Measurements from ENCODE around the gene HNRNPA0.

HNRNPA0 gene

DNA sequence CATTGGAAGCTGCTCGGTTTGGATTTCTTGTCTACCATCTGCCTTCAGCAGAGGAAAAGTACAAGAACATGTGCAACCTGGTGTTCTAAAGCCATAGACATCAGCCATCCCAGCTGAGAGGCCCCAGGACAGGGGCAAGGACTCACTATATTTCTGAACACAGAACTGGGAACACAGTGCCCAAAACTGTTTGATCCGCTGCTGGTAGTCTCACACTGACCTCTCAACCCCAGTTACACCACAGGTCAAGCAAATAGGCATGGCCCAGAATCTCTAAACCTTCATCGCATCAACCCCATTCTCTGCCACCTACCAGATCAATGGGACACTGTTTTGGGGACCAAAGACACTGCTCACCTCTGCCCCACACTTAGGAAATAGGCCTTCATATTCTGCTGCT lies 20.2 kb downstream of the HNRNPA0 start:
- no peak overlapping the region for H3K9ac ChIP-seq (ENCODE audit: low read depth, low read length, poor library complexity)
- H3K18ac ChIP-seq (ENCODE audit: low read length): no peak overlapping the region
- DNase-seq (ENCODE audit: low spot score): no peak
- H2AFZ ChIP-seq (ENCODE audit: low read length): peak overlapping the region; percentile 89
- H2AK5ac ChIP-seq (ENCODE audit: low read depth, low read length): no peak overlapping the region
- H3K4me1 ChIP-seq (ENCODE audit: control insufficient read depth in 2 of 2, insufficient read depth in 1 of 2, low read depth in 1 of 2, low read length in 2 of 2): peaks cover 9 to 11% of the 10 kb centered on the region in 2 donors
- no peak overlapping the region for H2BK12ac ChIP-seq (ENCODE audit: low read length)
- no peak overlapping the region for H3K27ac ChIP-seq (replicated peaks; ENCODE audit: low read length)
- H2BK15ac ChIP-seq (ENCODE audit: low read length): no peak overlapping the region
- H2BK120ac ChIP-seq (ENCODE audit: low read depth, low read length): no peak overlapping the region
- no peak overlapping the region for H3K4ac ChIP-seq (ENCODE audit: low read length)
- H3K79me1 ChIP-seq (ENCODE audit: low read depth, low read length): no peaks in the 10 kb centered on the region
- H4K8ac ChIP-seq (ENCODE audit: low read depth, low read length): no peak overlapping the region
- no peak overlapping the region for H4K91ac ChIP-seq (ENCODE audit: low read depth, low read length, poor library complexity)
- H3K36me3 ChIP-seq (replicated peaks in 1 of 2; ENCODE audit: control insufficient read depth in 2 of 2, insufficient read depth in 2 of 2, low read length in 2 of 2): no peaks in the 10 kb centered on the region
- no peak overlapping the region for H3K4me2 ChIP-seq (ENCODE audit: insufficient read depth, low read length, poor library complexity, severe bottlenecking)
- WGBS, 2 donors (ENCODE audit: extremely low coverage in 2 of 2, insufficient read length in 2 of 2, insufficient replicate concordance in 1 of 2): no CpG with 5 or more reads among the region's 3 CpGs
- H2BK5ac ChIP-seq (ENCODE audit: low read length): no peak overlapping the region
- H3K27me3 ChIP-seq (ENCODE audit: control insufficient read depth in 3 of 3, insufficient read depth in 3 of 3, low read depth in 1 of 3, low read length in 3 of 3): peaks cover 0 to 6% (median 0%) of the 10 kb centered on the region in 3 experiments
- H3K14ac ChIP-seq (ENCODE audit: low read length): no peak overlapping the region
- H3K23ac ChIP-seq (ENCODE audit: low read depth, low read length, poor library complexity): no peak overlapping the region
- no peaks in the 10 kb centered on the region for H3K9me3 ChIP-seq (replicated peaks in 1 of 2; ENCODE audit: control insufficient read depth in 2 of 2, insufficient read depth in 1 of 2, low read depth in 1 of 2, low read length in 2 of 2)
- peak overlapping the region in 1 of 2 donors; percentile 57 for H3K4me3 ChIP-seq (ENCODE audit: low read length in 2 of 2)

GRCh38 chr5:137733006-137733405 lies 21.2 kb downstream of the HNRNPA0 start:
- Histone ChIP-seq H3K79me1 (ENCODE audit: low read depth, low read length) (no peaks in the 10 kb centered on the region), H3K4me1 (ENCODE audit: control insufficient read depth in 2 of 2, insufficient read depth in 1 of 2, low read depth in 1 of 2, low read length in 2 of 2) (peaks cover 9 to 11% of the 10 kb centered on the region in 2 donors), H2BK15ac (ENCODE audit: low read length) (no peak overlapping the region), H2BK120ac (ENCODE audit: low read depth, low read length) (no peak overlapping the region), H3K9ac (ENCODE audit: low read depth, low read length, poor library complexity) (no peak overlapping the region), H3K14ac (ENCODE audit: low read length) (no peak overlapping the region), H3K27me3 (ENCODE audit: control insufficient read depth in 3 of 3, insufficient read depth in 3 of 3, low read depth in 1 of 3, low read length in 3 of 3) (peaks cover 0 to 6% (median 0%) of the 10 kb centered on the region in 3 experiments), H3K18ac (ENCODE audit: low read length) (no peak overlapping the region), H3K4me2 (ENCODE audit: insufficient read depth, low read length, poor library complexity, severe bottlenecking) (no peak overlapping the region), H3K4ac (ENCODE audit: low read length) (no peak overlapping the region), H3K36me3 (replicated peaks in 1 of 2; ENCODE audit: control insufficient read depth in 2 of 2, insufficient read depth in 2 of 2, low read length in 2 of 2) (no peaks in the 10 kb centered on the region), H3K27ac (replicated peaks; ENCODE audit: low read length) (no peak overlapping the region), H4K8ac (ENCODE audit: low read depth, low read length) (no peak overlapping the region), H2AFZ (ENCODE audit: low read length) (no peak overlapping the region), H2BK12ac (ENCODE audit: low read length) (no peak overlapping the region), H4K91ac (ENCODE audit: low read depth, low read length, poor library complexity) (no peak overlapping the region), H2AK5ac (ENCODE audit: low read depth, low read length) (no peak overlapping the region), H3K4me3 (ENCODE audit: low read length in 2 of 2) (no peak overlapping the region), H3K9me3 (replicated peaks in 1 of 2; ENCODE audit: control insufficient read depth in 2 of 2, insufficient read depth in 1 of 2, low read depth in 1 of 2, low read length in 2 of 2) (no peaks in the 10 kb centered on the region), H3K23ac (ENCODE audit: low read depth, low read length, poor library complexity) (no peak overlapping the region), H2BK5ac (ENCODE audit: low read length) (no peak overlapping the region)
- DNase-seq (ENCODE audit: low spot score): no peak
- WGBS, 2 donors (ENCODE audit: extremely low coverage in 2 of 2, insufficient read length in 2 of 2, insufficient replicate concordance in 1 of 2): no CpG with 5 or more reads among the region's 3 CpGs

GRCh38 chr5:137731176-137731575 lies 23.0 kb downstream of the HNRNPA0 start:
- no peak overlapping the region for H3K27ac ChIP-seq (replicated peaks; ENCODE audit: low read length)
- no peak overlapping the region for H2AK5ac ChIP-seq (ENCODE audit: low read depth, low read length)
- H3K27me3 ChIP-seq (ENCODE audit: control insufficient read depth in 3 of 3, insufficient read depth in 3 of 3, low read depth in 1 of 3, low read length in 3 of 3): no peaks in the 10 kb centered on the region
- no peak overlapping the region for H4K91ac ChIP-seq (ENCODE audit: low read depth, low read length, poor library complexity)
- no peak overlapping the region for H2BK15ac ChIP-seq (ENCODE audit: low read length)
- DNase-seq (ENCODE audit: low spot score): no peak
- H2BK5ac ChIP-seq (ENCODE audit: low read length): no peak overlapping the region
- H3K4me1 ChIP-seq (ENCODE audit: control insufficient read depth in 2 of 2, insufficient read depth in 1 of 2, low read depth in 1 of 2, low read length in 2 of 2): peaks cover 9 to 11% of the 10 kb centered on the region in 2 donors
- H4K8ac ChIP-seq (ENCODE audit: low read depth, low read length): no peak overlapping the region
- no peak overlapping the region for H3K23ac ChIP-seq (ENCODE audit: low read depth, low read length, poor library complexity)
- H3K79me1 ChIP-seq (ENCODE audit: low read depth, low read length): no peaks in the 10 kb centered on the region
- no peak overlapping the region for H3K9ac ChIP-seq (ENCODE audit: low read depth, low read length, poor library complexity)
- no peak overlapping the region for H3K18ac ChIP-seq (ENCODE audit: low read length)
- no CpG with 5 or more reads among the region's 3 CpGs for WGBS, 2 donors (ENCODE audit: extremely low coverage in 2 of 2, insufficient read length in 2 of 2, insufficient replicate concordance in 1 of 2)
- H2AFZ ChIP-seq (ENCODE audit: low read length): no peak overlapping the region
- H2BK12ac ChIP-seq (ENCODE audit: low read length): no peak overlapping the region
- no peak overlapping the region for H2BK120ac ChIP-seq (ENCODE audit: low read depth, low read length)
- H3K36me3 ChIP-seq (replicated peaks in 1 of 2; ENCODE audit: control insufficient read depth in 2 of 2, insufficient read depth in 2 of 2, low read length in 2 of 2): no peaks in the 10 kb centered on the region
- no peak overlapping the region for H3K4ac ChIP-seq (ENCODE audit: low read length)
- no peak overlapping the region for H3K4me3 ChIP-seq (ENCODE audit: low read length in 2 of 2)
- no peak overlapping the region for H3K4me2 ChIP-seq (ENCODE audit: insufficient read depth, low read length, poor library complexity, severe bottlenecking)
- H3K9me3 ChIP-seq (replicated peaks in 1 of 2; ENCODE audit: control insufficient read depth in 2 of 2, insufficient read depth in 1 of 2, low read depth in 1 of 2, low read length in 2 of 2): no peaks in the 10 kb centered on the region
- no peak overlapping the region for H3K14ac ChIP-seq (ENCODE audit: low read length)

DNA sequence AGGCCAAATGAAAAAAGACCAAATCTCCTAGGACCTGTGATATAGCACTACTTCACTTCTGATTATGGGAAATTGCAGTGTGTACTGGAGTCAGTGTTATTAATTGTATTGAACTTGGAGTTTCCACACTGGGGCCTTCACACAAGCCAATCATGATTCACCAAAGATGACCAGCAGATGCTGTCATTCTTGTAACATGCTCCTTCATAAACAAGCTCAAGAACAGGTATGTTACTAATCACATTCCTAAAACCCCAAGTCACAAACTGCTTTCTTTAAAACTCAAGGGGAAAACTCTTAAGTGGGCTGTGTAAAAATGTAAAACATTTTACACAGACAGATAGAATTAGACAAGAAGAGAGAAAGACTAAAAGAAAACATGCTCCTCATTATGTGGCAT lies 23.8 kb downstream of the HNRNPA0 start:
- no peak overlapping the region for H3K4me3 ChIP-seq (ENCODE audit: low read length in 2 of 2)
- H3K4ac ChIP-seq (ENCODE audit: low read length): no peak overlapping the region
- H3K27me3 ChIP-seq (ENCODE audit: control insufficient read depth in 3 of 3, insufficient read depth in 3 of 3, low read depth in 1 of 3, low read length in 3 of 3): no peaks in the 10 kb centered on the region
- peaks cover 9 to 11% of the 10 kb centered on the region in 2 donors for H3K4me1 ChIP-seq (ENCODE audit: control insufficient read depth in 2 of 2, insufficient read depth in 1 of 2, low read depth in 1 of 2, low read length in 2 of 2)
- no peak overlapping the region for H2AK5ac ChIP-seq (ENCODE audit: low read depth, low read length)
- no peak overlapping the region for H2BK120ac ChIP-seq (ENCODE audit: low read depth, low read length)
- H2BK15ac ChIP-seq (ENCODE audit: low read length): no peak overlapping the region
- no peak overlapping the region for H3K18ac ChIP-seq (ENCODE audit: low read length)
- no peaks in the 10 kb centered on the region for H3K9me3 ChIP-seq (replicated peaks in 1 of 2; ENCODE audit: control insufficient read depth in 2 of 2, insufficient read depth in 1 of 2, low read depth in 1 of 2, low read length in 2 of 2)
- H3K9ac ChIP-seq (ENCODE audit: low read depth, low read length, poor library complexity): no peak overlapping the region
- no peak overlapping the region for H3K27ac ChIP-seq (replicated peaks; ENCODE audit: low read length)
- no peaks in the 10 kb centered on the region for H3K79me1 ChIP-seq (ENCODE audit: low read depth, low read length)
- H2AFZ ChIP-seq (ENCODE audit: low read length): no peak overlapping the region
- H3K23ac ChIP-seq (ENCODE audit: low read depth, low read length, poor library complexity): no peak overlapping the region
- no peak overlapping the region for H2BK5ac ChIP-seq (ENCODE audit: low read length)
- no peak overlapping the region for H2BK12ac ChIP-seq (ENCODE audit: low read length)
- no peak overlapping the region for H4K8ac ChIP-seq (ENCODE audit: low read depth, low read length)
- H3K14ac ChIP-seq (ENCODE audit: low read length): no peak overlapping the region
- H3K36me3 ChIP-seq (replicated peaks in 1 of 2; ENCODE audit: control insufficient read depth in 2 of 2, insufficient read depth in 2 of 2, low read length in 2 of 2): no peaks in the 10 kb centered on the region
- DNase-seq (ENCODE audit: low spot score): no peak
- no peak overlapping the region for H3K4me2 ChIP-seq (ENCODE audit: insufficient read depth, low read length, poor library complexity, severe bottlenecking)
- no peak overlapping the region for H4K91ac ChIP-seq (ENCODE audit: low read depth, low read length, poor library complexity)

Data from neuronal stem cell (in vitro differentiated cells).